ENCODE measurements around the gene TRIM44. TPM values are rescaled to one million over a fixed set of nuclear protein-coding genes. Genes with fewer than 3 reads are reported as not detected.

Gene TRIM44
- total RNA-seq, 1 experiment from 2014 or later = 191 TPM

DNA sequence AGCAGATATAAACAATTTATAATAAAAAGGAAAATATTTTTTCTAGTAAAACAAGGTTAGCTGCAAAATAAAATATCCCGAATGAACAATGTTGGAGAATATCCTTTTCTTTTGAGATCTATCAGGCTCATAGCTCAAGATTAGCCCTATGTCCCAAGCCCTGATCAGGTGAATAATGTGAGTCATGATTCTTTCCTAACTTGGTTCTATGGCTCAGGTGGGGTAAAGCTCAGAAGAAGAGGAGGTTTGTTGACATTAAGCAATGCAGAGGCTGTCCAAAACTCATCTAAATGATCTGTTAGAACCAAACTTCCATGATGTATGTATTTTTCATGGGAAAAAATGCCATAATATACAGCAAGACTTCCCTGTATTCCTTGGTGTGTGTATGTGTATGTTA is 86.1 kb downstream of the TRIM44 start:
- Histone ChIP-seq H3K27me3 (replicated peaks; ENCODE audit: insufficient read depth, low read depth, low read length, poor library complexity) (no peaks in the 10 kb centered on the region), H3K27ac (ENCODE audit: low read depth, low read length, poor library complexity, severe bottlenecking) (no peak overlapping the region), H3K36me3 (ENCODE audit: insufficient read depth, low read length, poor library complexity, severe bottlenecking) (no peaks in the 10 kb centered on the region), H3K4me1 (ENCODE audit: insufficient read depth, low read length, poor library complexity, severe bottlenecking) (no peaks in the 10 kb centered on the region), H3K4me3 (ENCODE audit: low read depth, low read length, poor library complexity, severe bottlenecking) (no peak overlapping the region), H3K9me3 (ENCODE audit: low read depth, low read length, poor library complexity, severe bottlenecking) (no peaks in the 10 kb centered on the region)
- no TSS peak for BruUV-seq (replicated peaks)
- intact Hi-C loops (cut with micrococcal nuclease; ENCODE audit: unreplicated experiment) = no loop called here
- TF ChIP-seq EZH2 (IDR thresholded peaks at IDR 0.05; ENCODE audit: borderline replicate concordance, low read depth, low read length, poor library complexity, severe bottlenecking) = no peak
- TF ChIP-seq, protein P1, sequence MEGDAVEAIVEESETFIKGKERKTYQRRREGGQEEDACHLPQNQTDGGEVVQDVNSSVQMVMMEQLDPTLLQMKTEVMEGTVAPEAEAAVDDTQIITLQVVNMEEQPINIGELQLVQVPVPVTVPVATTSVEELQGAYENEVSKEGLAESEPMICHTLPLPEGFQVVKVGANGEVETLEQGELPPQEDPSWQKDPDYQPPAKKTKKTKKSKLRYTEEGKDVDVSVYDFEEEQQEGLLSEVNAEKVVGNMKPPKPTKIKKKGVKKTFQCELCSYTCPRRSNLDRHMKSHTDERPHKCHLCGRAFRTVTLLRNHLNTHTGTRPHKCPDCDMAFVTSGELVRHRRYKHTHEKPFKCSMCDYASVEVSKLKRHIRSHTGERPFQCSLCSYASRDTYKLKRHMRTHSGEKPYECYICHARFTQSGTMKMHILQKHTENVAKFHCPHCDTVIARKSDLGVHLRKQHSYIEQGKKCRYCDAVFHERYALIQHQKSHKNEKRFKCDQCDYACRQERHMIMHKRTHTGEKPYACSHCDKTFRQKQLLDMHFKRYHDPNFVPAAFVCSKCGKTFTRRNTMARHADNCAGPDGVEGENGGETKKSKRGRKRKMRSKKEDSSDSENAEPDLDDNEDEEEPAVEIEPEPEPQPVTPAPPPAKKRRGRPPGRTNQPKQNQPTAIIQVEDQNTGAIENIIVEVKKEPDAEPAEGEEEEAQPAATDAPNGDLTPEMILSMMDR (conservative IDR thresholded peaks at IDR 0.05; ENCODE audit: low read depth, low read length) = no peak
- CTCF ChIA-PET = no interaction called here
- DNase-seq (ENCODE audit: low spot score) = no peak
- POLR2A ChIA-PET (ENCODE audit: low non-redundant PET) = no interaction called here

DNA sequence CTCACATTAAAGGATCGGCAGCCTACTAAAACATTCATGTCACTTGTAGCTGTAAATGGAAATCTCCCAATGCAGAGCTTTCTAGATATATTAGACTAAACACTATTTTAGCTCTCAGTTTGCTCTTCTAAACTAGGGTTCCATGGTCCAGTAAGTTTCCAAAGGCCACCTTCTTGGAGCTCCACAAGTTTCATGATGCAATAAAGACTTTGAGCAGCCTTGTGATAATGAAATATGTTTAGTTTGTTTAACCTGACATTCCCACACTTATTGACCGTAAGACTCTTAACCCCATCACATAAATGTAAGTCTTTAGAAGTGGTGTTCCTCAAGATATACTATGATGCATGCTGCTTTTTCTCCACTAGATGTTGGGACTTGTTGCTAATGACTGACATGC is 87.7 kb downstream of the TRIM44 start:
- CTCF ChIA-PET = no interaction called here
- Histone ChIP-seq H3K4me1 (ENCODE audit: insufficient read depth, low read length, poor library complexity, severe bottlenecking) (no peaks in the 10 kb centered on the region), H3K4me3 (ENCODE audit: low read depth, low read length, poor library complexity, severe bottlenecking) (no peak overlapping the region), H3K27ac (ENCODE audit: low read depth, low read length, poor library complexity, severe bottlenecking) (no peak overlapping the region), H3K36me3 (ENCODE audit: insufficient read depth, low read length, poor library complexity, severe bottlenecking) (no peaks in the 10 kb centered on the region), H3K27me3 (replicated peaks; ENCODE audit: insufficient read depth, low read depth, low read length, poor library complexity) (no peaks in the 10 kb centered on the region), H3K9me3 (ENCODE audit: low read depth, low read length, poor library complexity, severe bottlenecking) (no peaks in the 10 kb centered on the region)
- TF ChIP-seq, protein P1 (conservative IDR thresholded peaks at IDR 0.05; ENCODE audit: low read depth, low read length) = no peak
- no peak for TF ChIP-seq EZH2 (IDR thresholded peaks at IDR 0.05; ENCODE audit: borderline replicate concordance, low read depth, low read length, poor library complexity, severe bottlenecking)
- intact Hi-C loops (cut with micrococcal nuclease; ENCODE audit: unreplicated experiment) = no loop called here
- DNase-seq (ENCODE audit: low spot score) = no peak
- no TSS peak for BruUV-seq (replicated peaks)
- POLR2A ChIA-PET (ENCODE audit: low non-redundant PET) = no interaction called here

DNA sequence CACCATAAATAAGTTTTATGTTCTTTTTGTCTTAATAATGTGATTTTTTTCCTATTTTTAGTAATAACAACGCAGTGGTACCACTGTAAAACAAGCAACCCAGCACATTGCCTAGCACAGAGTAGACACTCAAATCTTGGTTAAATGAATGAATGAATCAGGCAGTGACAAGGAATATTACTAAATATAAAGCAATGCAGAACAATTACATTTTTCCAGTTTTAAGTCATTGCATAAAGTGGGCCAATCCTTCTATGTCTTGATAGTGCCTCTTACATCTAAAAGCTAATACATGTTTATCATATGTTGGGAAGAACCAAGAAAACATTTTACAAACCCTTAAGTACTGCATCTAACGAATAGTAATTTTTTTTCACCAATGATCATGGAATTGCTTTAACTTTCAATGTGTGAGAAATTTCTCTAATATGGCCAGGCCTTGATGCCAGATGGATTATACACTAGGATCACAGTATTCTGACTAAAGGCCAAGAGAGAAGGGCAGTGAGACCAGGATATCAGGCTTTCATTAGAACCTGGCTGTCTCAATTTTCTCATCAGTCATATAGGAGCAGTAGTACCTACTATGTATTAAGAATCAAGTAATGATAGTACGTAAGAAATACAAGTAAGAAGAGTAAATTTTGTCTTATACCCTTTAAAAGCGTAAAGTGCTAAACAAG is 88.5 kb downstream of the TRIM44 start:
- Histone ChIP-seq H3K36me3 (ENCODE audit: insufficient read depth, low read length, poor library complexity, severe bottlenecking) (no peaks in the 10 kb centered on the region), H3K4me3 (ENCODE audit: low read depth, low read length, poor library complexity, severe bottlenecking) (no peak overlapping the region), H3K27me3 (replicated peaks; ENCODE audit: insufficient read depth, low read depth, low read length, poor library complexity) (no peaks in the 10 kb centered on the region), H3K27ac (ENCODE audit: low read depth, low read length, poor library complexity, severe bottlenecking) (no peak overlapping the region), H3K4me1 (ENCODE audit: insufficient read depth, low read length, poor library complexity, severe bottlenecking) (no peaks in the 10 kb centered on the region), H3K9me3 (ENCODE audit: low read depth, low read length, poor library complexity, severe bottlenecking) (no peaks in the 10 kb centered on the region)
- intact Hi-C loops (cut with micrococcal nuclease; ENCODE audit: unreplicated experiment) = no loop called here
- TF ChIP-seq, protein P1 (conservative IDR thresholded peaks at IDR 0.05; ENCODE audit: low read depth, low read length) = no peak
- no peak for TF ChIP-seq EZH2 (IDR thresholded peaks at IDR 0.05; ENCODE audit: borderline replicate concordance, low read depth, low read length, poor library complexity, severe bottlenecking)
- no peak for DNase-seq (ENCODE audit: low spot score)
- POLR2A ChIA-PET (ENCODE audit: low non-redundant PET) = no interaction called here
- BruUV-seq (replicated peaks) = no TSS peak
- CTCF ChIA-PET = no interaction called here
